ENCODE results near the gene HOXA10. TPM values are rescaled to one million over a fixed set of nuclear protein-coding genes. Genes with fewer than 3 reads are reported as not detected.

HOXA10 gene
- not detected for total RNA-seq
- polyA plus RNA-seq = not detected
- long read RNA-seq, donor 1 = 0 reads
- long read RNA-seq, donor 2 = 0 reads
- long read RNA-seq, donor 3 = 0 reads
- long read RNA-seq, donor 4 = 0 reads

DNA sequence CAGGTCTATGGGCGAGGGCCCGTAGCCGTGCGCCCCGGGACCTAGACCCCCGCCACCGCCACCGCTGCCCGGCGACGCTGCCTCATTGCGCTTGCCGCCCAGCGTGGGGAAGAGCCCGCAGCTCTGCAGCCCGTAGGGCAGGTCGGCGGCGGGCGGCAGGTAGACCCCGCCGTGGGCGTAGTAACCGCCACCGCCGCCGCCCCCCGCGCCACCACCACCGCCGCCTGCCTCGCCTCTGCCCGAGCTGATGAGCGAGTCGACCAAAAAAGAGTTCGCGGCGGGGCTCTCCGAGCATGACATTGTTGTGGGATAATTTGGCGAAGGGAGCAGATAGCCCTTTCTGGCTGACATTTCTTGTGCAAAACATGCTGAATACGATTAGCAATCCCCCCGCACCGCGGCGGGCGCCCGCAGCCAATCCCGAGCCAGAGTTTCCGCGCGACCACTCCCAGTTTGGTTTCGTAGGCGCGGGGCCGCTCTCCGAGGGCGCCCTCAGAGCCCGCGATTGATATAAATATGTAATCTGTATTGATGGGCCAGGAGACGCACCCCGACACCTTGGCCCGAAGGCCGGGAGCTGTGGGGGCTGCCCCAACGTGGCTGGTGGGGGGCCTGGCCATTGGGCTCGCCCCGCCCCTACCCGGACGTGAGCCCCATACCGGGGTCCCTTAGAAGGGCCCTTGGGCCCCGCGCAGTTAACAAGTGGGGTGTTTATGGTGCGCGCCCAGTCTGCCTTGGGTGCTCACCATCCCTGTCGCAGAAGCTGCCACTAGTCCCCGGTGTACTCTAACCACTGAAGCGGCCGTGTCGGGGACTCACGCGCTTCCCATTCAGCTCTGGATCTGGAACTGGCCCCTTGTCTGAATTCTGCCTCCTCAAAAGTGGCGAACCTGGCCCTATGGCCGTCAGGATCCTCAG is at the start of gene HOXA10:
Gene HOXA10, minus strand, starts transcription at position 365 of the 918 bp plus-strand sequence. Its CDS starts 14 bp downstream, at position 351.
- intact Hi-C loops (cut with DNase I) = no loop called here
- peak in 2 of 3 donors; percentile 43 to 44 for DNase-seq
- H3K27me3 ChIP-seq (ENCODE audit: control insufficient read depth, insufficient read depth) = peaks cover 5% of the 10 kb centered on the region

DNA sequence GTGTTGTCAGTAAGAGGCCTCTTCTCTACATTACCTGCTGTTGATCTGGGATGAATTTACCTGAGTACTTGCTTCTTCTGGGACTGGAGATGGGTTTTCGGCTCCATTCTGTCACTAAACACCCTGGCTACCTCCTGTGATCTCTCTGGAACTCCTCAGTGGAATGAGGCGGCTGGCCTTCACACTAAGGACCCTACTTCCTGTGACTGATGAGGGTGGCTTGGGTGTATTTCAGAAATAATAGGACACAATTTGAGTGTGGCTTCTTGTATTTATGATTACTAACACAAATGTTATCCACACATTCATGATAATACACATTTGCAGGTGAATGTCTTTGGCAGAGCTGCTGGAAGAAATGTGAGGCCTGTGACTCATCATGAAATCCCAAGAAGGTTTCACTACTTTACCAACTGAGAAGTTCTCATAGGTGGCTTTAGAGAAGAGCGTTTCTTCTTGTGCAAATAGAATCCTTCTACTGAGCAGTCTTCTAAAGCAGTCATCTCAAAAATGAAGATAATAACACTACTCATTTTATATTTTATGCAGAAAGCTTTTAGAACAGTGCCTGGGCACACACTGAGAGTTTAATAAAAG is 47.2 kb upstream of the HOXA10 start:
- H3K9me3 ChIP-seq (ENCODE audit: control insufficient read depth, low read length) = no peaks in the 10 kb centered on the region
- peaks cover 10% of the 10 kb centered on the region for H3K27me3 ChIP-seq (ENCODE audit: control insufficient read depth, insufficient read depth)
- H3K4me3 ChIP-seq (ENCODE audit: low read length) = no peak overlapping the region
- DNase-seq = no peak
- WGBS = 93% methylated on average over 3 of the region's 3 CpGs
- no peak for ATAC-seq
- intact Hi-C loops (cut with DNase I) = no loop called here
- no peaks in the 10 kb centered on the region for H3K4me1 ChIP-seq (ENCODE audit: control insufficient read depth, insufficient read depth, low read length)
- H3K27ac ChIP-seq (ENCODE audit: low read length) = no peak overlapping the region

More for the DNA sequence above, at the start of gene HOXA10:
- no peak within 1 kb of the TSS for H3K27ac ChIP-seq (ENCODE audit: low read length)
- no peak for ATAC-seq
- H3K4me3 ChIP-seq (ENCODE audit: low read length) = peak within 1 kb of the TSS; percentile 29
- H3K4me1 ChIP-seq (ENCODE audit: control insufficient read depth, insufficient read depth, low read length) = no peaks in the 10 kb centered on the region
- no peaks in the 10 kb centered on the region for H3K9me3 ChIP-seq (ENCODE audit: control insufficient read depth, low read length)
- 6% methylated on average over 82 of the region's 82 CpGs for WGBS

- 16% methylated on average over 45 of the region's 45 CpGs for WGBS
- ATAC-seq = peak in 1 of 2 donors; percentile 19
- no peak for DNase-seq
- Histone ChIP-seq H3K9me3 (ENCODE audit: control insufficient read depth, low read length) (no peaks in the 10 kb centered on the region), H3K27me3 (ENCODE audit: control insufficient read depth, insufficient read depth) (peaks cover 13% of the 10 kb centered on the region), H3K27ac (ENCODE audit: low read length) (no peak overlapping the region), H3K4me3 (ENCODE audit: low read length) (peak overlapping the region; percentile 27), H3K4me1 (ENCODE audit: control insufficient read depth, insufficient read depth, low read length) (no peaks in the 10 kb centered on the region)
- intact Hi-C loops (cut with DNase I) = no loop called here
Observed at GRCh38 chr7:27220440-27220955, 46.4 kb upstream of the HOXA10 start.

DNA sequence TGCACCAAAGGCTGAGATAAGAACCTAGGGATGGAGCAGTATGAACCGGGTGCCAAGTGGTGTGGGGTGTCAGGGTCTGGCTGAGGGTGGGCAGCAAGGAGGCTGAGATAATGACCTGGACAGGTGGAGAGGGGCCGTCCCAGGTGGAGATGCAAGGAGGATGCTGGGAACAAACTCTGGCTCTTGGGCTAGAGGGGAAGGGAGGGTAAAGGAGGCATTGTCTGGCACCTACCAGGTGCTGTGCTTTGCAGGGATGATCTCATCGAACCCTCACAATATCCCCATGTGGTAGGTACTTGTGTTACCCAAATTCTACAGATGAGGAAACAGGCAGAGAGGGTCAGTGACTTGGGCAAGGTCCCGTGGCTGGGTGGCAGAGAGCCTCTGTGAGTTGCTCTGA is 45.7 kb upstream of the HOXA10 start:
- Histone ChIP-seq H3K27ac (ENCODE audit: low read length) (no peak overlapping the region), H3K4me3 (ENCODE audit: low read length) (no peak overlapping the region), H3K4me1 (ENCODE audit: control insufficient read depth, insufficient read depth, low read length) (no peaks in the 10 kb centered on the region), H3K9me3 (ENCODE audit: control insufficient read depth, low read length) (no peaks in the 10 kb centered on the region), H3K27me3 (ENCODE audit: control insufficient read depth, insufficient read depth) (peaks cover 13% of the 10 kb centered on the region)
- ATAC-seq (no peak), DNase-seq (no peak)
- WGBS = 64% methylated on average over 4 of the region's 4 CpGs
- intact Hi-C loops (cut with DNase I) = loop anchor here in 3 of 4 donors (10.0 kb wide), 2 partner anchors 355 to 565 kb away; no protein-coding TSS in a partner anchor

- no peaks in the 10 kb centered on the region for H3K4me1 ChIP-seq (ENCODE audit: control insufficient read depth, insufficient read depth, low read length)
- ATAC-seq (no peak), DNase-seq (no peak)
- H3K27ac ChIP-seq (ENCODE audit: low read length) = no peak overlapping the region
- H3K9me3 ChIP-seq (ENCODE audit: control insufficient read depth, low read length) = no peaks in the 10 kb centered on the region
- intact Hi-C loops (cut with DNase I) = loop anchor here in 3 of 4 donors (10.0 kb wide), 2 partner anchors 357 to 567 kb away; no protein-coding TSS in a partner anchor
- no peak overlapping the region for H3K4me3 ChIP-seq (ENCODE audit: low read length)
- H3K27me3 ChIP-seq (ENCODE audit: control insufficient read depth, insufficient read depth) = peaks cover 10% of the 10 kb centered on the region
Observed at GRCh38 chr7:27217951-27218350, 43.8 kb upstream of the HOXA10 start.

DNA sequence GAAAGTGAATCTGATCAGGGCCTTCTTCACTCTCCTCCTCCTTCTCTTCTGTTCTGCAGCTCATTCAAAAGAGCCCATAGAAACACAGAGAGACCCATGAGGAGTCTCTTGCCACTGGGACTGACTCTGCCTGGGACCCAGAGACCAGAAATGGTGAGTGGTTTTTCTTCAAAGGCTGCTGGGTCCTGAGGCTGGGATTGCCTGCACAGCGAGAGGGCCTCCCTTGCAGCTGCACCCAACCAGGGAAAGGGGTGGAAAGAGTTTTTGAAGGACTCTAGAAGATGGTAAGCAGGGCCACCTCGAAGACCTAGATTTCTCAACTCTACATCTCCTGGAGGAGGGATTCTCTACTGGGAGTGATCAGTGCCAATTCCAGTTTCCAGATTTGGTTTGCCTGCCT is 41.2 kb upstream of the HOXA10 start:
- 89% methylated on average over 2 of the region's 2 CpGs for WGBS
- DNase-seq (no peak), ATAC-seq (no peak)
- Histone ChIP-seq H3K27me3 (ENCODE audit: control insufficient read depth, insufficient read depth) (peaks cover 6% of the 10 kb centered on the region), H3K4me3 (ENCODE audit: low read length) (no peak overlapping the region), H3K9me3 (ENCODE audit: control insufficient read depth, low read length) (no peaks in the 10 kb centered on the region), H3K27ac (ENCODE audit: low read length) (no peak overlapping the region), H3K4me1 (ENCODE audit: control insufficient read depth, insufficient read depth, low read length) (no peaks in the 10 kb centered on the region)
- intact Hi-C loops (cut with DNase I) = loop anchor here in 3 of 4 donors (10.0 kb wide), 2 partner anchors 359 to 569 kb away; no protein-coding TSS in a partner anchor

DNA sequence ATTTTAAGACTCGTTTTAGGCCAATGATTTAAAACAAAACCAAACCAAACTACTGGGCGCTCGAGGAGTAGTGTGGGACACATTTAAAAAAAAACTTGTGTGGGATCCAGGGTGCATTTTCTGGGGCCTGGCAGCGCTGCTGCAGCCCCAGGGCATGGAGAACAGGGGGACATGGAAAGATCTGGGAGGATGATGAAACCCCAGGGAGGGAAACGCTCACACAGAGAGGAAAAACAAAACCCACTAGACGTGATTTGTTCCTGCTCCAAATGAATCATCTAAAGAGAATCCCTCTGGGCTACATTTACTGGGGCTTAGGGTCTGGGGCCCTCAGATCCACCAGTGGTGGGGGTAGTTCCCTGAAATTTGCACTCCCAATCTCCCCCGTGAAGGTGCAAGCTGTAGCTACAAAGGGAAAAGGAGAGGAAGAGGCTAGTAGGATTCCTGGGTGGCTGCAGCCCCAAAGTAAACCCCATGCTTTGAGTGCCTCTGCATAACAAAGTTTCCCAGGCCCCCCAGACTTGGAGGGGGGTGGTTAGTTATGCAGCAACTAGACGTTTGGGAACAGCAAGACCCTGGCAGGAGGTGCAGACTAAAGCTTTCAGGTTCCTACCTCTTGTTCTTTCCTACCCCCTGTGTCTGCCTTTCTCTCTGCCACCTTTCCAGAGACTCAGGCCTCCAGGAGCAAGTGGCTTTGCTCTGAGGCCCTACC is 40.3 kb upstream of the HOXA10 start:
- DNase-seq = no peak
- Histone ChIP-seq H3K27ac (ENCODE audit: low read length) (no peak overlapping the region), H3K4me3 (ENCODE audit: low read length) (no peak overlapping the region), H3K4me1 (ENCODE audit: control insufficient read depth, insufficient read depth, low read length) (no peaks in the 10 kb centered on the region), H3K9me3 (ENCODE audit: control insufficient read depth, low read length) (no peaks in the 10 kb centered on the region), H3K27me3 (ENCODE audit: control insufficient read depth, insufficient read depth) (peaks cover 6% of the 10 kb centered on the region)
- 61% methylated on average over 8 of the region's 8 CpGs for WGBS
- intact Hi-C loops (cut with DNase I) = loop anchor here in 3 of 4 donors (10.0 kb wide), 2 partner anchors 360 to 570 kb away; no protein-coding TSS in a partner anchor
- ATAC-seq = no peak

GRCh38 chr7:27213433-27214238 is 39.5 kb upstream of the HOXA10 start:
- H3K4me1 ChIP-seq (ENCODE audit: control insufficient read depth, insufficient read depth, low read length) = no peaks in the 10 kb centered on the region
- peak in 1 of 2 donors; percentile 32 for ATAC-seq
- intact Hi-C loops (cut with DNase I) = loop anchor here in 3 of 4 donors (10.0 kb wide), 2 partner anchors 361 to 571 kb away; no protein-coding TSS in a partner anchor
- H3K4me3 ChIP-seq (ENCODE audit: low read length) = peak overlapping the region; percentile 6
- DNase-seq = no peak
- H3K27me3 ChIP-seq (ENCODE audit: control insufficient read depth, insufficient read depth) = peaks cover 6% of the 10 kb centered on the region
- WGBS = 36% methylated on average over 50 of the region's 50 CpGs
- no peaks in the 10 kb centered on the region for H3K9me3 ChIP-seq (ENCODE audit: control insufficient read depth, low read length)
- no peak overlapping the region for H3K27ac ChIP-seq (ENCODE audit: low read length)

GRCh38 chr7:27212497-27213432 is 38.6 kb upstream of the HOXA10 start:
- Histone ChIP-seq H3K9me3 (ENCODE audit: control insufficient read depth, low read length) (no peaks in the 10 kb centered on the region), H3K27me3 (ENCODE audit: control insufficient read depth, insufficient read depth) (peaks cover 6% of the 10 kb centered on the region), H3K4me3 (ENCODE audit: low read length) (peak overlapping the region; percentile 6), H3K4me1 (ENCODE audit: control insufficient read depth, insufficient read depth, low read length) (no peaks in the 10 kb centered on the region), H3K27ac (ENCODE audit: low read length) (no peak overlapping the region)
- WGBS = 8% methylated on average over 52 of the region's 52 CpGs
- ATAC-seq (peak in 1 of 2 donors; percentile 48), DNase-seq (no peak)
- intact Hi-C loops (cut with DNase I) = loop anchor here in 3 of 4 donors (10.0 kb wide), 2 partner anchors 362 to 572 kb away; no protein-coding TSS in a partner anchor

Measured in right cardiac atrium (tissue), 5 donors.